KMS-11 (cell line): ENCODE measurements around the gene TNFAIP8.
A peak's percentile ranks its signal among the peaks of the same experiment; 100 is the strongest.
"Not testable (repeated sequence)": the region's sequence is repeated elsewhere in the genome, so short reads cannot be mapped to it uniquely, and the experiment has no call there.

Experiments used
- H2AFZ ChIP-seq: fragments of 200-600 bp; sonication (generic); 2 replicates; pipeline ENCODE4 v1.6.1; 2016; ENCODE audit warnings: antibody characterized with exemption, mixed run types, low read depth
- H3K27ac ChIP-seq: fragments of 200-600 bp; sonication (generic); 2 replicates; pipeline ENCODE4 v1.6.1; 2016; ENCODE audit warnings: mild to moderate bottlenecking, mixed run types
- H3K27me3 ChIP-seq: fragments of 200-600 bp; sonication (generic); 2 replicates; pipeline ENCODE4 v1.6.1; 2017; ENCODE audit warnings: mild to moderate bottlenecking, low read depth, mixed run types, moderate library complexity; ENCODE audit not compliant: insufficient read depth
- H3K36me3 ChIP-seq: fragments of 200-600 bp; sonication (generic); 2 replicates; pipeline ENCODE4 v1.6.1; 2017; ENCODE audit warnings: mild to moderate bottlenecking, mixed run types; ENCODE audit not compliant: insufficient read depth
- H3K4me1 ChIP-seq: fragments of 200-600 bp; sonication (generic); 2 replicates; pipeline ENCODE4 v1.6.1; 2016; ENCODE audit warnings: mild to moderate bottlenecking, low read depth, mixed run types; ENCODE audit not compliant: poor library complexity, severe bottlenecking
- H3K4me2 ChIP-seq: fragments of 200-600 bp; sonication (generic); 2 replicates; pipeline ENCODE4 v1.7.0; 2016; ENCODE audit warnings: mild to moderate bottlenecking, mixed run types
- H3K4me3 ChIP-seq: fragments of 200-600 bp; sonication (generic); IDR thresholded peaks from 2 replicates; pipeline ENCODE4 v1.6.1; 2017; ENCODE audit warnings: low read depth, low read length, mixed read lengths; ENCODE audit not compliant: insufficient read depth
- H3K79me2 ChIP-seq: fragments of 200-600 bp; sonication (generic); 2 replicates; pipeline ENCODE4 v1.6.1; 2016; ENCODE audit warnings: low read depth, mixed run types; ENCODE audit not compliant: insufficient read depth
- H3K9ac ChIP-seq: fragments of 200-600 bp; sonication (generic); 2 replicates; pipeline ENCODE4 v1.6.1; 2016; ENCODE audit warnings: mild to moderate bottlenecking, mixed run types
- H4K20me1 ChIP-seq: fragments of 200-600 bp; sonication (generic); 2 replicates; pipeline ENCODE4 v1.6.1; 2016; ENCODE audit warnings: mild to moderate bottlenecking, mixed run types; ENCODE audit not compliant: insufficient read depth
- CTCF ChIP-seq: fragments of 200-600 bp; sonication (generic); conservative IDR thresholded peaks from 2 replicates; pipeline ENCODE4 v1.6.1; 2017; ENCODE audit warnings: low read depth, mild to moderate bottlenecking, antibody characterized with exemption, low read length, moderate library complexity, mixed read lengths

The TNFAIP8 gene

GRCh38 chr5:119427060-119427459 is 71.2 kb downstream of the TNFAIP8 start:
- H3K79me2 ChIP-seq: no peaks in the 10 kb centered on the region
- no peaks in the 10 kb centered on the region for H4K20me1 ChIP-seq
- H3K36me3 ChIP-seq: no peaks in the 10 kb centered on the region
- H3K27me3 ChIP-seq: no peaks in the 10 kb centered on the region
- no peak overlapping the region for H3K4me2 ChIP-seq
- no peaks in the 10 kb centered on the region for H3K4me1 ChIP-seq
- H3K4me3 ChIP-seq: no peak overlapping the region
- no peak overlapping the region for H3K27ac ChIP-seq
- H3K9ac ChIP-seq: no peak overlapping the region
- no peak for TF ChIP-seq CTCF
- no peak overlapping the region for H2AFZ ChIP-seq

GRCh38 chr5:119427596-119427995 is 71.8 kb downstream of the TNFAIP8 start:
- not testable (repeated sequence) for H3K36me3 ChIP-seq, H3K27me3 ChIP-seq, H3K4me1 ChIP-seq, H4K20me1 ChIP-seq, H3K79me2 ChIP-seq, H3K4me2 ChIP-seq, H3K9ac ChIP-seq, H3K4me3 ChIP-seq, H2AFZ ChIP-seq, H3K27ac ChIP-seq

GRCh38 chr5:119428166-119428565 is 72.3 kb downstream of the TNFAIP8 start:
- H3K79me2 ChIP-seq, H4K20me1 ChIP-seq, H3K9ac ChIP-seq, H3K4me2 ChIP-seq, H3K4me1 ChIP-seq, H3K4me3 ChIP-seq, H3K27me3 ChIP-seq, H3K36me3 ChIP-seq, H2AFZ ChIP-seq, H3K27ac ChIP-seq: not testable (repeated sequence)

GRCh38 chr5:119428574-119428973 is 72.8 kb downstream of the TNFAIP8 start:
- not testable (repeated sequence) for H3K9ac ChIP-seq, H4K20me1 ChIP-seq, H3K4me3 ChIP-seq, H3K79me2 ChIP-seq, H3K27me3 ChIP-seq, H2AFZ ChIP-seq, H3K36me3 ChIP-seq, H3K27ac ChIP-seq, H3K4me2 ChIP-seq, H3K4me1 ChIP-seq

GRCh38 chr5:119432674-119433237 is 76.9 kb downstream of the TNFAIP8 start:
- H3K36me3 ChIP-seq, H3K27ac ChIP-seq, H2AFZ ChIP-seq, H3K4me3 ChIP-seq, H3K9ac ChIP-seq, H3K4me1 ChIP-seq, H4K20me1 ChIP-seq, H3K4me2 ChIP-seq, H3K27me3 ChIP-seq, H3K79me2 ChIP-seq: not testable (repeated sequence)

- no peaks in the 10 kb centered on the region for H3K4me1 ChIP-seq
- no peak overlapping the region for H3K9ac ChIP-seq
- no peak overlapping the region for H3K4me2 ChIP-seq
- peak; percentile 64 for TF ChIP-seq CTCF
- H3K4me3 ChIP-seq: no peak overlapping the region
- H3K79me2 ChIP-seq: no peaks in the 10 kb centered on the region
- no peaks in the 10 kb centered on the region for H4K20me1 ChIP-seq
- H3K27ac ChIP-seq: no peak overlapping the region
- H3K36me3 ChIP-seq: no peaks in the 10 kb centered on the region
- no peaks in the 10 kb centered on the region for H3K27me3 ChIP-seq
- H2AFZ ChIP-seq: no peak overlapping the region
Observed at GRCh38 chr5:119435436-119436132, 79.8 kb downstream of the TNFAIP8 start.

GRCh38 chr5:119437785-119438586 is 82.2 kb downstream of the TNFAIP8 start:
- not testable (repeated sequence) for H3K27me3 ChIP-seq, H3K4me3 ChIP-seq, H3K79me2 ChIP-seq, H3K36me3 ChIP-seq, H3K4me1 ChIP-seq, H3K27ac ChIP-seq, H3K9ac ChIP-seq, H4K20me1 ChIP-seq, H3K4me2 ChIP-seq, H2AFZ ChIP-seq

- H3K4me1 ChIP-seq, H3K4me3 ChIP-seq, H3K27me3 ChIP-seq, H3K27ac ChIP-seq, H2AFZ ChIP-seq, H3K4me2 ChIP-seq, H3K9ac ChIP-seq, H3K79me2 ChIP-seq, H3K36me3 ChIP-seq, H4K20me1 ChIP-seq: not testable (repeated sequence)
Observed at GRCh38 chr5:119438587-119438917, 82.7 kb downstream of the TNFAIP8 start.
